Renal cortical epithelial cell (primary cell): ENCODE data around the gene FDX2. TPM values are rescaled to one million over a fixed set of nuclear protein-coding genes. Genes with fewer than 3 reads are reported as not detected.

Experiments used
- total RNA-seq: library from RNA; depleted of rRNA; stranded (reverse); fragments of >200 nt; gene quantifications from 2 replicates; pipeline ENCODE4 v1.2.3, GENCODE V29; 2014

Gene FDX2
- total RNA-seq, 1 donor from 2014 or later = 22.2 TPM

Other genes starting within 250 kb of the FDX2 start
- gene SHFL, start 229.7 kb downstream of the FDX2 start, total RNA-seq = 22.1 and 24.1 TPM in 2 replicates
- gene ANGPTL6, start 213.3 kb downstream of the FDX2 start, total RNA-seq = under 0.01 and 0.35 TPM in 2 replicates
- 41.0 and 46.2 TPM in 2 replicates for gene PPAN, start 209.7 kb downstream of the FDX2 start, total RNA-seq
- 10.2 TPM in 1 of 2 replicates, not detected in the other for gene P2RY11, start 204.3 kb downstream of the FDX2 start, total RNA-seq
- 309 and 416 TPM in 2 replicates for gene EIF3G, start 196.1 kb downstream of the FDX2 start, total RNA-seq
- gene DNMT1, start 121.1 kb downstream of the FDX2 start, total RNA-seq = 37.4 and 38.0 TPM in 2 replicates
- gene S1PR2, start 84.7 kb downstream of the FDX2 start, total RNA-seq = 3.0 and 3.3 TPM in 2 replicates
- gene MRPL4, start 63.8 kb downstream of the FDX2 start, total RNA-seq = 23.1 and 29.5 TPM in 2 replicates
- gene ICAM1, start 44.9 kb downstream of the FDX2 start, total RNA-seq = 38.4 and 130 TPM in 2 replicates
- gene ICAM4, start 29.1 kb downstream of the FDX2 start, total RNA-seq = 0.35 and 0.69 TPM in 2 replicates
- gene ICAM5, start 26.1 kb downstream of the FDX2 start, total RNA-seq = 0.40 and 1.6 TPM in 2 replicates
- gene ZGLP1, start 6.2 kb downstream of the FDX2 start, total RNA-seq = 0.17 and 0.70 TPM in 2 replicates
- 8.0 and 33.1 TPM in 2 replicates for gene RAVER1, start 17.5 kb upstream of the FDX2 start, total RNA-seq
- gene ICAM3, start 23.6 kb upstream of the FDX2 start, total RNA-seq = 2.8 and 7.6 TPM in 2 replicates
- 66.7 and 74.2 TPM in 2 replicates for gene TYK2, start 64.6 kb upstream of the FDX2 start, total RNA-seq
- gene CDC37, start 87.5 kb upstream of the FDX2 start, total RNA-seq = 187 and 245 TPM in 2 replicates
- 1.0 and 8.7 TPM in 2 replicates for gene PDE4A, start 104.5 kb upstream of the FDX2 start, total RNA-seq
- 64.4 and 75.4 TPM in 2 replicates for gene KEAP1, start 187.3 kb upstream of the FDX2 start, total RNA-seq
- gene S1PR5, start 201.4 kb upstream of the FDX2 start, total RNA-seq = not detected in 2 replicates
- gene ATG4D, start 227.9 kb upstream of the FDX2 start, total RNA-seq = 15.6 and 16.3 TPM in 2 replicates
- 5.2 and 14.5 TPM in 2 replicates for gene KRI1, start 250.0 kb upstream of the FDX2 start, total RNA-seq